GM11168 (cell line): ENCODE data around the gene NPIPA2.
"Not testable (repeated sequence)": the region's sequence is repeated elsewhere in the genome, so short reads cannot be mapped to it uniquely, and the experiment has no call there.

Experiments used
- in situ Hi-C: fragments of 300-500 bp; cut with MboI; formaldehyde crosslinking; loops from one replicate; pipeline ENCODE4 v1.12.0; 2022; ENCODE audit warnings: low sequenced_read_pairs; ENCODE audit not compliant: unreplicated experiment

Gene NPIPA2

DNA sequence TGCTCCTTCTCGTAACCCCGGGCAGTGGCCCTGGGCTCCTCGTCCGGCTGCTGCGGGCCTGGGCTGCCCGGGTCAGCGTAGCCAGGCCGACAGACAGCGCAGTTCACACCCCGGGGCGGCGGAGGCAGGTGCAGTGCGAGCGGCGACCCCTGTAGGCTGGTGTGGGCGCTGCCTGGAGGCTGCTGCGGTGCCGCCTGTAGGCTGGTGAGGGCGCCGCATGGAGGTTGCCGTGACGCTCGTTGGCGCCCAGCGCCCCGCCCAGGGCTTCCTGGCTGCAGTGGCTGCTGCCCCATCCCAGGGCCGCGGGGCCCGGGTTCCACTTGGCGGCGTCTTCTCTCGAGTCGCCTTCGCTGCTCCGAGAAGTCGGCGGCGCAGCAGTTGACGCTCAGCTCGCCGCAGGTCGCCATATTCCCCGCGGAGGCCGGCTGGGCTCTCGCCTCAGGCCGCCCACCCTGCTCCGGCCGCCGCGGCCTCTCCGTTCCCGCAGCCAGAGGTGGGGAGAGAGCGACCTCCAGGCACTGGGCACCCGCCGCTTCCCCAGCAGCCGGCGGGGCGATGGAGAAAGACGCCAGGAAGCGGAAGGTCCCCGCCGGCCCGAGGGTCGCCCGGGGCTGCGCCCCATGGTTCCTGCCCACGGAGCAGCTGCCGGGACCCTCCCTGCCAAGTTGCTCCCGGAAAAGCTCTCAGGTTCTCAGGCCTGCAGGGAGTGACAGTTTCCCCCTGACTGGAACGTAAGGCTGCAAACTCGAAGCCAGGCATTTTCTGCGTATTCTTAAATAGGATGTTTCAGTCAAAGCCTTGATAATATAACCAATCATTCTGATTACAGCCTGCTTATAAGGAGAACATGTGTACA, at the start of gene NPIPA2:
NPIPA2 (plus strand) TSS at position 261 of the 856 bp plus-strand sequence. CDS start 5,533 bp downstream, outside the sequence.
- in situ Hi-C loops = not testable (repeated sequence)

DNA sequence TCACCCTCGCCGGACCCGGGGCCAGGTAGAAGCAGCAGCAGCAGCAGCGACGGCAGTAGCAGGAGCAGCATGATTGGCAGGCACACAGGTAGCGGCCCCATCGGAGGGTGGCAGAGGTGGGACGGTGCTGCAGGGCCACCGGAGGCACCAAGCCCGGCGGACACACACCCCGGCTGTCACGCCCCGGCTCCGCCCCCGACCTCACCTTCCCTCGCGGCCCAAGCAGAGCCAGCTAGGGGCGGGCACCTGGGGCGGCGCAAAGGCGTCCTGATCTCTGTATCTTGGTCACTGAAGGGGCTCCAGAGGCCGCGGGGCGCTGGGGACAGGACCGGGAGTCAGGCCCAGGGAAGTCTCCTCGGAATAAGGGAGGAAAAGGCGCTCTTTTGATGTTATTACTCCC, 48.2 kb upstream of the NPIPA2 start, which contains the start of gene PLA2G10:
PLA2G10 (minus strand) TSS at position 180 of the 400 bp plus-strand sequence; CDS start at position 101, 79 bp downstream.
- in situ Hi-C loops = not testable (repeated sequence)

DNA sequence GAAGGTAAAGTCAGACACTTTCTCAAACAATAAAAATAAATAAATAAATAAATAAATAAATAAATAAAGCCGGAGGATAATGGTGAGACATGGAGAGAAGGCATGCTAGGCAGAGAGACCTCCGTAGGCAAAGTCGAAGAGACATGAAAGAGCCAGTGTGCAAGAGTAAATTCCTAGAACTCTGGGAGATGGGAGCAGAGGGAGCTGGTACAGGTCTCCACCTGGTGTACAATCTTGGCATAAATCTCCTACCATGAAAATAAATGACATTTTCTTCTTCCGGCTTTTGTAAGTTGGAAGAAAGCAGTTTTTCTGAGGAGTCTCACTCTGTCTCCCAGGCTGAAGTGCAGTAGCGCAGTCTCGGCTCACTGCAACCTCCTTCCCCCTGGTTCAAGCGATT, 40.5 kb upstream of the NPIPA2 start:
- in situ Hi-C loops = not testable (repeated sequence)

DNA sequence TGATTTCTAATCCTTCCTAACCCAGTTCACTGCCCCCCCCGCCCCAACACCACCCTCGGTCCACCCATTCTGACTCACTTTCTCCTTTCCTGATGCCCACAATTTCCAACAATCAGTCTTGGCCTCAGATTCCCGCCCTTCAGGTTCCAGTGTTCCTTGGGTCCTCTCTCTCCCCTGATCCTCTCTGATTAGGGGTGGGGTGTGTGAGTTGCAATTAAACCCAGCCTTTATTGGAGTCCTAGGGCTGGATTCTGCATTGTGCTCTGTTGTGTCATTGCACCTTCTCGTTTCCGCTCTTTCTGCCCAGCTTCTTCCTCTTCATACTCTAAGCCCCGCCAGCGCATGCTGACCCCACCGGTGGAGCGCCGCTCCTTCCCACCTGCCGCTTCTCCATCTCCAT, 39.7 kb upstream of the NPIPA2 start:
- in situ Hi-C loops = not testable (repeated sequence)

DNA sequence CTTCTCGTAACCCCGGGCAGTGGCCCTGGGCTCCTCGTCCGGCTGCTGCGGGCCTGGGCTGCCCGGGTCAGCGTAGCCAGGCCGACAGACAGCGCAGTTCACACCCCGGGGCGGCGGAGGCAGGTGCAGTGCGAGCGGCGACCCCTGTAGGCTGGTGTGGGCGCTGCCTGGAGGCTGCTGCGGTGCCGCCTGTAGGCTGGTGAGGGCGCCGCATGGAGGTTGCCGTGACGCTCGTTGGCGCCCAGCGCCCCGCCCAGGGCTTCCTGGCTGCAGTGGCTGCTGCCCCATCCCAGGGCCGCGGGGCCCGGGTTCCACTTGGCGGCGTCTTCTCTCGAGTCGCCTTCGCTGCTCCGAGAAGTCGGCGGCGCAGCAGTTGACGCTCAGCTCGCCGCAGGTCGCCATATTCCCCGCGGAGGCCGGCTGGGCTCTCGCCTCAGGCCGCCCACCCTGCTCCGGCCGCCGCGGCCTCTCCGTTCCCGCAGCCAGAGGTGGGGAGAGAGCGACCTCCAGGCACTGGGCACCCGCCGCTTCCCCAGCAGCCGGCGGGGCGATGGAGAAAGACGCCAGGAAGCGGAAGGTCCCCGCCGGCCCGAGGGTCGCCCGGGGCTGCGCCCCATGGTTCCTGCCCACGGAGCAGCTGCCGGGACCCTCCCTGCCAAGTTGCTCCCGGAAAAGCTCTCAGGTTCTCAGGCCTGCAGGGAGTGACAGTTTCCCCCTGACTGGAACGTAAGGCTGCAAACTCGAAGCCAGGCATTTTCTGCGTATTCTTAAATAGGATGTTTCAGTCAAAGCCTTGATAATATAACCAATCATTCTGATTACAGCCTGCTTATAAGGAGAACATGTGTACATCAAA, 38.9 kb upstream of the NPIPA2 start, which contains the start of gene NPIPA3:
NPIPA3 (plus strand) TSS at position 256 of the 856 bp plus-strand sequence. CDS start 5,533 bp downstream, outside the sequence.
- in situ Hi-C loops = not testable (repeated sequence)

DNA sequence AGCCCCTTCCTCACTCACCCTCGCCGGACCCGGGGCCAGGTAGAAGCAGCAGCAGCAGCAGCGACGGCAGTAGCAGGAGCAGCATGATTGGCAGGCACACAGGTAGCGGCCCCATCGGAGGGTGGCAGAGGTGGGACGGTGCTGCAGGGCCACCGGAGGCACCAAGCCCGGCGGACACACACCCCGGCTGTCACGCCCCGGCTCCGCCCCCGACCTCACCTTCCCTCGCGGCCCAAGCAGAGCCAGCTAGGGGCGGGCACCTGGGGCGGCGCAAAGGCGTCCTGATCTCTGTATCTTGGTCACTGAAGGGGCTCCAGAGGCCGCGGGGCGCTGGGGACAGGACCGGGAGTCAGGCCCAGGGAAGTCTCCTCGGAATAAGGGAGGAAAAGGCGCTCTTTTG, 9.1 kb upstream of the NPIPA2 start:
- in situ Hi-C loops = not testable (repeated sequence)

DNA sequence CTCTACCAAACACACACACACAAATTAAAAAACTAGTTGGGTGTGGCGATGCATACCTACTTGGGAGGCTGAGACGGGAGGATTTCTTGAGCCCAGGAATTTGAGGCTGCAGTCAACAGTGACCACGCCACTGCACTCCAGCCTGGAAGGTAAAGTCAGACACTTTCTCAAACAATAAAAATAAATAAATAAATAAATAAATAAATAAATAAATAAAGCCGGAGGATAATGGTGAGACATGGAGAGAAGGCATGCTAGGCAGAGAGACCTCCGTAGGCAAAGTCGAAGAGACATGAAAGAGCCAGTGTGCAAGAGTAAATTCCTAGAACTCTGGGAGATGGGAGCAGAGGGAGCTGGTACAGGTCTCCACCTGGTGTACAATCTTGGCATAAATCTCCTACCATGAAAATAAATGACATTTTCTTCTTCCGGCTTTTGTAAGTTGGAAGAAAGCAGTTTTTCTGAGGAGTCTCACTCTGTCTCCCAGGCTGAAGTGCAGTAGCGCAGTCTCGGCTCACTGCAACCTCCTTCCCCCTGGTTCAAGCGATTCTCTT, 1.4 kb upstream of the NPIPA2 start:
- in situ Hi-C loops = not testable (repeated sequence)

DNA sequence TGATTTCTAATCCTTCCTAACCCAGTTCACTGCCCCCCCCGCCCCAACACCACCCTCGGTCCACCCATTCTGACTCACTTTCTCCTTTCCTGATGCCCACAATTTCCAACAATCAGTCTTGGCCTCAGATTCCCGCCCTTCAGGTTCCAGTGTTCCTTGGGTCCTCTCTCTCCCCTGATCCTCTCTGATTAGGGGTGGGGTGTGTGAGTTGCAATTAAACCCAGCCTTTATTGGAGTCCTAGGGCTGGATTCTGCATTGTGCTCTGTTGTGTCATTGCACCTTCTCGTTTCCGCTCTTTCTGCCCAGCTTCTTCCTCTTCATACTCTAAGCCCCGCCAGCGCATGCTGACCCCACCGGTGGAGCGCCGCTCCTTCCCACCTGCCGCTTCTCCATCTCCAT, 539 bp upstream of the NPIPA2 start:
- in situ Hi-C loops = not testable (repeated sequence)

DNA sequence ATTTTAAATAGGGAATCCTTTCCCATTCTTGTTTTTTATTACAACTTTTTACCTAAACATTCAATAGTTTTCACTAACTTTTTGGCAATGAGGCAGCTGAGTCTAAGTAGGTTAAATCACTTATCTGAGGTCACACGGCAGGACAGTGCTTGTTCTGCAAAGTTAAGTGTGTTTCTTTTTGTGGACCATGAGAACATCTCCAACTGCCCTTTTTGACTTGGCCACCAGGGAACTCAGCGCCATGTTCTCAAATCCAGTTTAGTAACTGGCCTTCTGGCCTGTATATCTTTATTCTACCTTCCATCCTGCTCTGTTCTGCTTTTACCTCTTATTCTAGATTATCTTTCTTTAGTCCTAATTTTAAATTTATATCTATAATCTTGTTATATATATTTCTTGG, 31.3 kb downstream of the NPIPA2 start:
- in situ Hi-C loops = not testable (repeated sequence)

DNA sequence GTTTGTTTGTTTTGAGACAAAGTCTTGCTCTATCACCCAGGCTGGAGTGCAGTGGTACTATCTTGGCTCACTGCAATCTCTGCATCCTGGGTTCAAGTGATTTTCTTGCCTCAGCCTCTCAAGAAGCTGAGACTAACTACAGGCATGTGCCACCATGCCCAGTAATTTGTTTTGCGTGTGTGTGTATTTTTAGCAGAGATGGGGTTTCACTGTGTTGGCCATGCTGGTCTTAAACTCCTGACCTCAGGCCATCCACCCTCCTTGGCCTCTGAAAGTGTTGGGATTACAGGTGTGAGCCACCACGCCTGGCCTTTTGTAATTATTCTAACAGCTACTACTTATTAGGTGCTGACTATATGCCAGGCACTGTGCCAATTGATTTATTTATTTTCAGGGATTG, 33.3 kb downstream of the NPIPA2 start:
- in situ Hi-C loops = not testable (repeated sequence)

DNA sequence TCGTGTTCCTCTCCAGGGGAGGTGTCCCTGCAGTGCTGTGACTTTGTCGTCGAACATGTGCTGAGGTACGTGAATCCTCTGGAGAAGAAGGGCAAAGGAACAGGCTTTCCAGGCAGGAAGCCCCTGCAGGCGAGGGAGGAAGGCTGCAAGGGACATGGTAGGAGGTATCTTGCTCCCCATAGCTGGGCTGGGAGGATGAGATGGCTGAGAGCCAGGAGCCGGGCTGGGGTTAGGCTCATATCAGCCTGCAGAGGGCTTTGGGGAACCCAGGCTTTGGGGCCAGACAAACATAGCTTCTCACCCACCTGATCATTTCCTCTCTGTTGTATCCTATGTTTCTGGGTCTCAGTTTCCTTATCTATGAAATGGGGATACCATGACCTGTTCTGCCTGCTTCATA, 34.4 kb downstream of the NPIPA2 start:
- in situ Hi-C loops = not testable (repeated sequence)

DNA sequence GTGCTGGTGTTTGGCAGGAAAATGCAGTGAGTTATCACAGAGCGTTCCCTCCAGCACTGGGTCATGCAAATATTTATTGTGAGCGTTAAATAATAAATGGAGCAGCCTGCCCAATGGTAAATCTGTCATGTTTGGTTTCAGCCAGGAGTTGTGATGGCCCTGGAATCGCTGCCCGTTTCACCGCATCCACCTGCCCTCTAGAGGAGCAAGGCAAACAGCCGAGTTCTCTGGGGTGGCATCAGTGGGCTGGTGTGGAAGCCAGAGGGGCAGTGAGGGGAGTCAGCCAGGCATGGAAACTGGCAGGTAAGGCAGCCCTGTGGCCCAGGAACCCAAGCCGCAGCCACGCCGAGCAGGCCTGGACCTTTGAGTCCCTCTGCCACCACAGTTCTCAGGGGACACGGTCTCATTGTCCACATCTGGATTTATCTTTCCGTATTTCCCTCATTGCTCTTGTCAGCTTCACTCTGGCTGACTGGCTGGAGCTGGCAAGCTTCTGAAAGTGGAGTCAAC, 37.1 kb downstream of the NPIPA2 start:
- in situ Hi-C loops = not testable (repeated sequence)

DNA sequence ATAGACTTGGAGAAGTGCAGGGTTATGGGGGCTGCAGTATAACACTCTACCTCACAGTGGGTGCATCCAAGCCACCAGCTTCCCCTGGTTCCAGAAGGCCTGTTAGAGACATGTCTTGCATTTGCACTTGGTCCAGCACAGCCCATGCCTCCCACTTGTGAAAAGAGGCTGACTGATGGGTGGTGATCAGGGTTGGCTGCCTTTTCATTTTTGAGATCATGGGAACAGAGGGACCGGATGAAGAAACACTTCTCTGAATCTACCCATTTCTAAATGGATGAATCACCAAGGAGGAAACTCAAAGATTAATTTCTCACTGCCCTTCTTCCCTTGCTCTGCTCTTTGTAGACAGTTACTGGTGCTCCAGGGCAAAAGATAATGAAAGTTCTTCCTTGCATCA, 43.8 kb downstream of the NPIPA2 start:
- in situ Hi-C loops = not testable (repeated sequence)

DNA sequence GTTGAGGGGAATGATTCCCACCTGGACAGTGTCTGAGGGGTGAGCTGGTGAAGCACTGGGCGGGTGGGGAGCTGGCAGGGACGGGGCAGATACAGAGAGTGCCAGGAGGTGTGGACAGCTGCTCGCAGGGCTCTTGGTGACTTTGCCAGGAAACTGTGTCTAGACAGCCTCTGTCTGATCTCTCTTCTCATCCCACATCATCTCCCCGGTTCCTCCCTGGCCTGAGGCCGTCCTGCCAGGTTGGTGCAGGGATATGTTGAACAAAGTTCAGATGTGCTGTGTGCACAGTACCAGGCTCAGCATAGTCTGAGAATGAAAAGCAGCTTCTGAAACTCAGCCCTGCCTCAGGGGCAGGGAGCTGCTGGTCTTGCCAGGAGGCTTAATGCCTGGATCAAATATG, 47.2 kb downstream of the NPIPA2 start:
- in situ Hi-C loops = not testable (repeated sequence)

DNA sequence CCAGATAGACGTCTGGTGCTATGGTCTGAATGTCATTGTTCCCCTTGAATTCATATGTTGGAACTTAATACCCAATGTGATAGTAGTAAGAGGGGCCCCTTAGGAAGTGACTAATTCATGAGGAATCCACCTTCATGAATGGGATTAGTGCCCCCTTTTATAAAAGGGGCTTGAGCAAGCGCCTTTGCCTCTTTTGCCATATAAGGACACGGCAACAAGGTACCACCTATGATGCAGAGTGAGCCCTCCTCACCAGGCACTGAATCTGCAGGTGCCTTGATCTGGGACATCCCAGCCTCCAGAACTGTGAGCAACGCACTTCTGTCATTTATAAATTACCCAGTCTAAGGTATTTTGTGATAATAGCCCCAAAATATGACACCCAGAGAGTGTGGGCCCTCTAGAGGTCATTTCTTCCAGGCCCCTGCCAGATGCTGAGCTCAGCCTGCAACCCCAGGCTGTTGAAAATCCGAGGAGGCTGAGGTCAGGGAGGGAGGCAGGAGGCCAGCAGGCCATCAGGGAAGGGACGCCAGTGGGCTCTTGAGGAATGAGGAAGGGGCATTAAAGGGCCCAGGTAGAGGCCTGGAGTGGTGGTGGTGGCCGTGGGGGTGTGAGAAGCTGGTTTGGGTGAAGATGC, 48.1 kb downstream of the NPIPA2 start:
- in situ Hi-C loops = not testable (repeated sequence)

DNA sequence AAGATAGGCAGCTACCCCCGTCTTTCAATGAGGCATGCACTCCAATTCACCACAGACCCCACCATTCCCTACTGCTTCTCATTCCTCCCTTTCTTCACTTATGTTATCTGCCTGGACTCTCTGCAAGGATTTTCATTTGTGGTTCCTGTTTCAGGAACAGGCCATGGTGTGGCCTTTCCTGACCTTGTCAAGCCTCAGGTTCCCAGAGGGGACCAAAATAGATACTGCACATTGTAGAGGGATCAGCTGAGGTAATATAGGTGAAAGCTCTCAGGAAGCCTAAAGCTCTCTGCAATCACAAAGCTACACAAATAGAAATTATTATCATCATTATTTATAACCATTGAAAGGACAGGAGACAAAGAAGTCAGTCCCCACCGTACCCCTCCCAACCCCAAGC, 50.6 kb downstream of the NPIPA2 start:
- in situ Hi-C loops = not testable (repeated sequence)

DNA sequence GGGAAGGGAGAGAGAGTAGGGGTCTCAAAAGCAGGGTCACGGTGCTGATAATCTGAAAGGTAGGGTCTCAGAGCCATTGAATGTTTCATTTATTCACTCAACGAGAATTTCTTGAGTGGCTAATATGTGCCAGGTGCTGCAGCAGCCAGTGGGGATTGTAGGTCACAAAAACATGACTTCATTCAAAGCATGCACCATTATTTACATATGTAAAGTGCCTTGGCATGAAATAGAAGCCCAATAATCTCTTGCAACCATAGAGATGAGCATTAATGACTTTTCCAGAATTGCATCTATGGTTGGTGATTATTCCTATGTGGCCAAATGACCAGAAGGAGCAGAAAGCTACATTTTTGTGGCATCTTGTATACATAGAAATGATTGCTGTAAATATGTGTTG, 55.2 kb downstream of the NPIPA2 start:
- in situ Hi-C loops = not testable (repeated sequence)

DNA sequence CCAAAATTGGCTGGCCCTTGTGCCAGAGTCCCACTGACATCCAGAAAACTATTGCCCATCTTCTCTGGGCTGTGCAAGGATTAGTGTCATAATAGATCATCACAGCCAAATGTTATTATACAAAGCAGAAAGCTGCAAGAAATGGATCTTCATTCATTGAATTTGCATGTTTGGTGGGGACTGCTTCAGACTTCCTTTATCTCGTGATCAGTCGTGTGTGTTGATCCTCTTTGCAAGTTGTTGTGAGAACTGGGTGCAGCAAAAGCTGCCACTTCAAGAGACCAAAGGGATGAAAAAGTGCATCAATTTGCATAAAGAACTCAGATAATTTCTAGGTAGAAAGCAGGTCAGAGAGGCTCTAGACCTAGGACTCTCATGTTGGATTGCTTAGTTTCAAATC, 61.2 kb downstream of the NPIPA2 start:
- in situ Hi-C loops = not testable (repeated sequence)

DNA sequence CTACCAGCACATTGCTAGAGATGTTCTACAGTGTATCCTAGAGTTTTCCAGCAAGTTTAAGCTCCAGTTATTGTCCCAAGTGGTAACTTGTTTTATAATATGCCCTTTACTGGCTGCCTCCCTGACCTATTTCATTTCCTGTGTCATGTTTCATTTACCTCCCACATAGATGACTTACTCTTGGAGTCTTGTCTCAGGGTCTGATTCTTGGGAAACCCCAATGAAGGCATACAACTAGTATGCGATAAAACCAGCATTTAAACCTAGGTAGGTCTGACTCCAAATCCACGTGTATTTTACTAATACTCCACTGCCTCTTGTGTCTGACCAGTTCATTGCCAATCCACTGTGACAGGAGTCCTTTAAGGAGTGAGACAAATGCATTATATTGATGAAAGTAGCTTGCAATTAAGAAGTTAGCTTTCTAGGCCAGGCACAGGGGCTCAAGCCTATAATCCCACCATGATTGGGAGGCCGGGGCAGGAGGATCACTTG, 64.9 kb downstream of the NPIPA2 start:
- in situ Hi-C loops = not testable (repeated sequence)

DNA sequence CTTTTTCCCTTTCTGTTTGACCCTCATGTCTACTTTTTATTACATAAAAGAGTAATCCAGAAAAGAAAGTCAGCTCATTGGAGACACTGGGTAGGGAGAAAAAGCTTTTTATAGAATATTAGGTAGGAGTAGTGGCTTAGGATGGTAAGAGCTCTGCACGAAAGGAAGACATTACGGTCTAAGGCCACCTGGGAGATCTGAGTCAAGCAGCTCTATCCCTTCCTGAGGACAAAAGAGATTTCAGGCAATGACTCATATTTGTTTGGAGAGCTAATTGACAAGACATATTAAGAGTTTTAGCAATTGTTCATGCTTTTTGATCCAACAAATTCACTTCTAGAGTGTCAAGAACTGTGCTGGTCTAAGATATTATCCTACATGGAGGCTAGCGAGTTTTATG, 71.6 kb downstream of the NPIPA2 start:
- in situ Hi-C loops = not testable (repeated sequence)
